Activated naive CD8-positive, alpha-beta T cell (primary cell): ENCODE data around the gene AXDND1.
"Not testable (repeated sequence)": the region's sequence is repeated elsewhere in the genome, so short reads cannot be mapped to it uniquely, and the experiment has no call there.

Experiments used
- H3K27ac Mint-ChIP-seq: one replicate; pipeline ENCODE4 v1.8.0; 2021; ENCODE audit warnings: mixed read lengths
- H3K27me3 Mint-ChIP-seq: one replicate; pipeline ENCODE4 v1.8.0; 2021; ENCODE audit warnings: mixed read lengths
- H3K36me3 Mint-ChIP-seq: one replicate; pipeline ENCODE4 v1.8.0; 2021; ENCODE audit warnings: mixed read lengths
- H3K4me1 Mint-ChIP-seq: one replicate; pipeline ENCODE4 v1.8.0; 2021; ENCODE audit warnings: low read depth, mixed read lengths
- H3K4me3 Mint-ChIP-seq: one replicate; pipeline ENCODE4 v1.8.0; 2021; ENCODE audit warnings: mild to moderate bottlenecking, mixed read lengths
- H3K9me3 Mint-ChIP-seq: one replicate; pipeline ENCODE4 v1.8.0; 2021; ENCODE audit warnings: low read depth, mixed read lengths

AXDND1 gene

DNA sequence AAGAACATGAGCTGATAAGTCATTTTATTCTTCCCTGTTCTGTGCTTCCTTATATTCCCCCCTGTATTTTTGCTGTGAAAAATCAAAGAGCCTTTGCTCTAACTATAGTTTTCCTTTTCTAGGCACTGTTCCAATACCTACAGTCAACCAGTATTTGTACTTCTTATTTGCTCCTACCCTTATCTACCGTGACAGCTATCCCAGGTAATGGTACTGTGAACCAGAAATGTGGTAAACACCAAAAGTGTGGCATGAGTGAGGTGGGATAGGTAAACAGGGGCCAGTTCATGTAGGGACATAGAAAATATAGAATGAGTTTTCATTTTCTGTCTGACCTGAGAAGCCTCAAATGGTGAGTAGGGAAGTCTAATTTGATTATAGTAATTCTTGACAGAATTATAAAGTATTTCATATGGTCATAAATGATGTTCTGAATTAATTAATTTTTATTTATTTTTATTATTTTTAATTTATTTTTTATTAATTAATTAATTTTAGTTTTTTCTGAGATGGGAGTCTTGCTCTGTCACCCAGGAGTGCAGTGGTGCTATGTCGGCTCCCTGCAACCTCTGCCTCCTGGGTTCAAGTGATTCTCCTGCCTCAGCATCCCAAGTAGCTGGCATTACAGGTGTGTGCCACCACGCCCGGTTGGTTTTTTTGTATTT is 22.9 kb upstream of the AXDND1 start:
- Mint-ChIP-seq H3K4me3 (no peak overlapping the region), H3K27me3 (no peaks in the 10 kb centered on the region), H3K36me3 (peaks cover 11% of the 10 kb centered on the region), H3K27ac (no peak overlapping the region), H3K4me1 (no peaks in the 10 kb centered on the region), H3K9me3 (no peaks in the 10 kb centered on the region)

DNA sequence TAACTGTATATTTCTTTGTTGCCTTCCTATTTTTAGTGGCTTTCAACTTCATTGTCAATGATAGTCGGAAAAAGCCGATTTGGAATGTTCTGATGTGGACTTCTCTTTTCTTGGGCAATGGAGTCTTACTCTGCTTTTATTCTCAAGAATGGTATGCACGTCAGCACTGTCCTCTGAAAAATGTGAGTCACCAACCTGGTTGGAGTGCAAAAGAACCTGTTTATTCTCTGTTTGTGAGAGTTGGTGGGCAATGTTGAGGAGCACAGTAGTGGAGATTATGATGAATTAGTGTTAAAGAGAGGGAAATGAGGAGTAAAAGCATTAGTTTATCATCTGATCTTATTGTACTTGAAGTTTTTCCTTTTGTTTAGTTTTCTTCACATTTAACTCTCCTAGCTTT is 14.5 kb upstream of the AXDND1 start:
- Mint-ChIP-seq H3K27ac (peak overlapping the region; percentile 5), H3K36me3 (peaks cover 3% of the 10 kb centered on the region), H3K4me3 (no peak overlapping the region), H3K27me3 (no peaks in the 10 kb centered on the region), H3K4me1 (no peaks in the 10 kb centered on the region), H3K9me3 (no peaks in the 10 kb centered on the region)

DNA sequence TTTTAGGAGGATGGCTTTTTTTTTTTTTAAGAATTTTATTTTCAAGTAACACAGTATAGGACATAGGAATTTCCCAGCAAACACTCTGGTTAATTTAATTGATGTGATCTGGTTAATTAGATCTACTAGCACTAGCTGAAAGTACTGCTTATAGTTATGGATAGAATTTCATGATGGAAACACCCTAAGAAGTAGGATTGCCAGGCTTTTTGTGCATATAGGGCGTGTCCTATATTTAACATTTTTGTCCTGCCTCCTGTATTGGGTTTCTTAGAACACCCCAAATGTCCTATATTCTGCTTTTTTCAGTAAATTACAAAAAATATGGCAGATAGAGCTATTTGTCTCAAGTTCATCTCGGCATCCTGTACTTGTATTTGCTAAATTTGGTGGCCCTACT is 13.5 kb upstream of the AXDND1 start:
- H3K27ac Mint-ChIP-seq: no peak overlapping the region
- H3K27me3 Mint-ChIP-seq: no peaks in the 10 kb centered on the region
- H3K36me3 Mint-ChIP-seq: peaks cover 3% of the 10 kb centered on the region
- H3K9me3 Mint-ChIP-seq: no peaks in the 10 kb centered on the region
- H3K4me1 Mint-ChIP-seq: no peaks in the 10 kb centered on the region
- H3K4me3 Mint-ChIP-seq: no peak overlapping the region

DNA sequence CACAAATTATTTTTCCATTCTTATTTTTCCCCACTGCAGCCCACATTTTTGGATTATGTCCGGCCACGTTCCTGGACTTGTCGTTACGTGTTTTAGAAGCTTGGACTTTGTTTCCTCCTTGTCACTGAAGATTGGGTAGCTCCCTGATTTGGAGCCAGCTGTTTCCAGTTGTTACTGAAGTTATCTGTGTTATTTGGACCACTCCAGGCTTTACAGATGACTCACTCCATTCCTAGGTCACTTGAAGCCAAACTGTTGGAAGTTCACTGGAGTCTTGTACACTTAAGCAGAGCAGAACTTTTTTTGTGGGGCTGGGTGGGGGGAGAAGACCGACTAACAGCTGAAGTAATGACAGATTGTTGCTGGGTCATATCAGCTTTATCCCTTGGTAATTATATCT is 12.2 kb upstream of the AXDND1 start:
- Mint-ChIP-seq H3K27me3 (no peaks in the 10 kb centered on the region), H3K36me3 (peaks cover 3% of the 10 kb centered on the region)

DNA sequence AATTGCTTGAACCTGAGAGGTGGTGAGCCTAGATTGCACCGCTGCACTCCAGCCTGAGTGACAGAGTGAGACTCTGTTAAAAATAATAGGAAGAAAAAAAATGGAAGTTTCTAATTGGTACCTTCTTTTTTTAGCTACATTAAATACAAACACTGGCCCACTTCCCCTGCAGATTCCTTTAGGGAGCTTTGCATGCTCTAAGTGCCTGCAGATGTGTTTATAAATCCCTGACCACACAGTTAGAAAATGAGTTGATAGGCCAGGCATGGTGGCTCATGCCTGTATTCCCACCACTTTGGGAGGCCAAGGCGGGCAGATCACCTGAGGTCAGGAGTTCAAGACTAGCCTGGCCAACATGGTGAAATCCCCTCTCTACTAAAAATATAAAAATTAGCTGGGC is 4.1 kb upstream of the AXDND1 start:
- not testable (repeated sequence) for H3K4me1 Mint-ChIP-seq, H3K9me3 Mint-ChIP-seq, H3K27me3 Mint-ChIP-seq, H3K36me3 Mint-ChIP-seq, H3K4me3 Mint-ChIP-seq, H3K27ac Mint-ChIP-seq

More for the DNA sequence above, 12.2 kb upstream of the AXDND1 start:
- H3K9me3 Mint-ChIP-seq: no peaks in the 10 kb centered on the region
- H3K27ac Mint-ChIP-seq: peak overlapping the region; percentile 43
- H3K4me3 Mint-ChIP-seq: no peak overlapping the region
- no peaks in the 10 kb centered on the region for H3K4me1 Mint-ChIP-seq

DNA sequence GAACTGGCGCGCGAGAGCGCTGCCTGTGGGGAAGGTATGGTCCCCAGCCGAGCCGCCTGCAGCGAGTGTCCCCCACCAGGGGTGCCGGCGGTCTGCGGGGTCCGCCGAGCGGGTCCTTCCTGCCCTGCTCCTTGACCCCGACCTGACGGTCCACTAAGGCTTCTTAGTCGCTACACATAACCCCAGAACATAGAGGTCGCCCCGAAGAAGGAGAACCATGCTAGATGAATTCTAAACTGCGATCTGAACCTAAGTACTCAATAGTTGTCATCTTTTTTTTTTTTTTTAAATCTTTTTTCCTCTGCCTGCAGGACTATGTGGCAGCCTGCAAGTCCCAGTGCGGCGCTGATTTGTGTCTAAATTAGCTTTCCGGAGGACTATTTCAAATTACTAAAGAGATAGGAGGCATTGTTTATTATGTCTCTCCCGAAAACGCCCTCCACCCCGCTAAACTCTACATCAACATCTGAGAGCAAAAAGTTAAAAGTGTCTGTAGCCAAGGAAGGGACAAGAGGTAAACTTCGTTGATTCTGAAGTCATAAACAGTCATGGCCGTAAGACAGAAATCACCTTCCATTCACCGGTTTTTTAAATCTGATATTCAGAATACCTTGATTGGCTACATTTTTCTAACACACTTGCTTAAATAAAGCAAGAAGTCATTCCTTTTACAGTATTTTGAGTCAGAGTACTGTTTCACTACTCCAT is 476 bp downstream of the AXDND1 start:
- no peaks in the 10 kb centered on the region for H3K9me3 Mint-ChIP-seq
- H3K4me1 Mint-ChIP-seq: peaks cover 6% of the 10 kb centered on the region
- no peaks in the 10 kb centered on the region for H3K27me3 Mint-ChIP-seq
- peak overlapping the region; percentile 98 for H3K4me3 Mint-ChIP-seq
- no peaks in the 10 kb centered on the region for H3K36me3 Mint-ChIP-seq
- peak overlapping the region; percentile 99 for H3K27ac Mint-ChIP-seq

DNA sequence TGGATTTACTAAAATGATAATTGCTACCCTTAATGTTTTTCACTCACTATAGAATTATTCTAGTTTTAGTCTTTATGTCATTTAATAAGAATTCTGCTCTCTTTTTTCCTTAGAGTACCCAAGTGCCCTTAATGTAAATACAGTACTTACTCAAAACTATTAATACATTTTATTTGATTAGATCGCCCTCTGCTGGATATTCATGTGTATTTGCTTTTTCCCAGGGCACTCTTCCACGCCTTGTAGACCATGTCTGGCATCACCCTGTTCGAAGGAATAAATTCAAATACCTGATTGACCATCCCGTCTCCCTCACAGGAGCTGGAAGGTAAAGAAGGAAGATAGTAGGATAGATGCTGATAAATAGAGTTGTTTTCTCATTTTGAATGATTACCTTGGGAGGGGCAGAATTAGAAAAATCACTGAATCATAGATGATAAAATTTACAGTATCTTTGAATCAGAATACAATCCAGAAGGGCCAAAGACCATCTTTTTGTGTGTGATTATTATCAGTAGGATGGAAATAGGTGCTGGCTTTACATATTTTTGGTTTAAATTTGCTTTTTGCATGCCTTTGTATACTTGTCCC is 4.1 kb downstream of the AXDND1 start:
- Mint-ChIP-seq H3K4me3 (no peak overlapping the region), H3K27me3 (peaks cover 1% of the 10 kb centered on the region), H3K36me3 (no peaks in the 10 kb centered on the region), H3K9me3 (no peaks in the 10 kb centered on the region), H3K27ac (no peak overlapping the region), H3K4me1 (peaks cover 6% of the 10 kb centered on the region)

DNA sequence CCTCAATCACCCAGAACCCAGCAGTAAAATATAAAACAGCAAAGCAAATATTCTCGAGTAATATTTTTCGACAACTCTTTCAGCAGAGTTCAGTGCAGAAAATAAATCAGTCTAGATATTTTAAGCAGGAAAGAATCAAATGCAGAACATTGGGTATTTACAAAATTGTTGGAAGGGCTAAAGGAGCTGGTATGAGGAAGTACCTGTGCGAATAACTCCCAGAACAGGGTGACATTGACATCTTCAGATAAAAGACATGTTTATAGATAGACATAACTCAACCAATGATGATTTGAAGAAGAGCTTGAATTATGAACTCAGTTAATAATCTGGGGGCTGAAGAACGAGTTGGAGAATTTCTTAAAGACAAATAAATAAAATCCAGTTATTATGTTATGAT is 6.4 kb downstream of the AXDND1 start:
- no peaks in the 10 kb centered on the region for H3K4me1 Mint-ChIP-seq
- no peaks in the 10 kb centered on the region for H3K36me3 Mint-ChIP-seq
- H3K4me3 Mint-ChIP-seq: no peak overlapping the region
- peaks cover 1% of the 10 kb centered on the region for H3K27me3 Mint-ChIP-seq
- no peaks in the 10 kb centered on the region for H3K9me3 Mint-ChIP-seq
- no peak overlapping the region for H3K27ac Mint-ChIP-seq

DNA sequence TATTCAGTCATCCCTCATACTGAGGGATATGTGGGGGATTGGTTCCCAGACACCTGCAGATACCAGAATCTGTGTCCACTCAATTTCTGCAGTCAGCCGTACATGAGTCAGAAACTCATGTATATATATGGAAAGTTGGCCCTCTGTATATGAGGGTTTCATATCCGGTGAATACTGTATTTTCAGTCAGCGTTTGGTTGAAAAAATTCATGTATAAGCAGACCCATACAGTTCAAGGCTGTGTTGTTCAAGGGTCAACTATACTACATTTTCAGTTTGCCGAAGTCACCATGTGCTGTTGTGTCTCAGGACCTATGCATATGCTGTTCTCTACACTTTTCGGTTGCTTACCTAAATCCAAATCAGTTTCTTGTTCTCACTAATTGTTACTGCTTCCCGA is 10.5 kb downstream of the AXDND1 start:
- Mint-ChIP-seq H3K36me3 (no peaks in the 10 kb centered on the region), H3K4me1 (no peaks in the 10 kb centered on the region), H3K4me3 (no peak overlapping the region), H3K27ac (no peak overlapping the region), H3K9me3 (no peaks in the 10 kb centered on the region), H3K27me3 (peaks cover 1% of the 10 kb centered on the region)

DNA sequence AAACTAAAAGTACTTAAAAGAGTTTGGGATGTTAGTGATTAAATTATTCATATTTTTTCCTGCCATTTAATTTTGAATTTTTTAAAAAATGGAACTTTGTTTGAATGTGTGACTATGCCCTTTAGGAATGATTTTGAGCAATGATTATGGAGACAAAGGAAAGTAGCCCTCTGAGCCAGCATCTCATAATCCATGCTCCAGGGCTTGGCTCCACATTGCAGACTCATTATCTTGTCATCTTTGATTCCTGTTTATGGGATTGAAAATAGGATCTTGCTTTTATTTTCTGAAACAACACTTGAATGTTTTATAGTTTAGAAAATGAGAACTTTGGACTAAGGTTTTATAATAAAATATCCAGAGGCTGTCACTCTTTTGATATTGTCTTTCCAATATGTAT is 14.5 kb downstream of the AXDND1 start:
- no peak overlapping the region for H3K27ac Mint-ChIP-seq
- H3K9me3 Mint-ChIP-seq: no peaks in the 10 kb centered on the region
- H3K4me3 Mint-ChIP-seq: no peak overlapping the region
- H3K27me3 Mint-ChIP-seq: no peaks in the 10 kb centered on the region
- H3K4me1 Mint-ChIP-seq: no peaks in the 10 kb centered on the region
- H3K36me3 Mint-ChIP-seq: no peaks in the 10 kb centered on the region

DNA sequence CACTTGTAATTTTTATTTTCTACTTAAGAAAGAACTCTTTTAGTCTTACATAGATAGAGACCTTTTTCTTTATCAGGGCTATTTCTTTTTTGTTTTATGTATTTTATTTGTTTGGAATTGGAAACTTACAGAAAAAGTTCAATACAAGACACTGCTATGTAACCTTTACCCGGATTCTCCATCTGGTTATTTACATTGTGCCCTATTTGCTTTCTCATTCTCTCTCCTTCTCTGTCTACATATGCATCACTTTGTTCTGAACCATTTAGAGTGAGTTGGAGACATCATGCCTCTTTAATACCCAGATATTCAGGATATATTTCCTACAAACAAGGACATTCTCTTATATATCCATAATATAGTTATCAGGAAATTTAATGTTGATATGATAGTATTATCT is 18.3 kb downstream of the AXDND1 start:
- H3K4me1 Mint-ChIP-seq: no peaks in the 10 kb centered on the region
- no peak overlapping the region for H3K27ac Mint-ChIP-seq
- no peak overlapping the region for H3K4me3 Mint-ChIP-seq
- no peaks in the 10 kb centered on the region for H3K27me3 Mint-ChIP-seq
- no peaks in the 10 kb centered on the region for H3K36me3 Mint-ChIP-seq
- no peaks in the 10 kb centered on the region for H3K9me3 Mint-ChIP-seq

DNA sequence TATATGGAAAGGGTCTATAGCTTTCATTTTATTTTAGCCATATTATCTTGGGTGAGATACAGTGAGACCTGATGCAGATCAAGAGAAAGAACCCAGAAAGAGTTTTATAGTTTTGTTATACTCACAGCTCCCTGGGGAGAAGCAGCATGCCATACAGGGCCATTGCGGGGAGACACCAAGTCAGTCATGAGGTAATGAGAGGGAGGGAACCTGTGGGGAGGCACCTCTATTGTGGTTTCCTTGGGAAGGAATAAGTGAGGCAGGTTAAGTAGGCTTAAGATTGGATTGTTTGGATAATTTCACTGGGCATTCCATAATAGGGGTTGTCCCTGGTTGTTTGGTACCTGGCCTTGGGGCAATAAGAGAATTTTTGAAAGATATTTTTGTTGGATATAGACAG is 19.7 kb downstream of the AXDND1 start:
- Mint-ChIP-seq H3K27ac (no peak overlapping the region), H3K36me3 (no peaks in the 10 kb centered on the region), H3K27me3 (no peaks in the 10 kb centered on the region), H3K4me3 (no peak overlapping the region), H3K4me1 (no peaks in the 10 kb centered on the region), H3K9me3 (no peaks in the 10 kb centered on the region)

DNA sequence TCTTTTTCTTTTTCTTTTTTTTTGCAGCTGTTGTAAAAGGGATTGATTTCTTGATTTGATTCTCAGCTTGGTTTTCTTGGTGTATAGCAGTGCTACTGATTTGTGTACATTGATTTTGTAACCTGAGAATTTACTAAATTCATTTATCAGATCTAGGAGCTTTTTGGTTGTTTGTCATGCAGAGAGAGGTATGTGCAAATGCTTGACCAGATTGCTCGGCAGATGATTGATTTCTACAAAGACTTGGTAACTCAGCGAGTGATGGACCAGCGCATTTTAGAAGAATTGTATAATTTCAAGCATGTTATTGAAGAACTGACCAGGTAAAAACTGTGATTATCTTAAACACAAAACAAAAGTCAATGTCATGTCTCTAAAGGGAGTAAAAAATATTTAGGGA is 27.9 kb downstream of the AXDND1 start:
- peaks cover 15% of the 10 kb centered on the region for H3K9me3 Mint-ChIP-seq
- no peaks in the 10 kb centered on the region for H3K4me1 Mint-ChIP-seq
- no peak overlapping the region for H3K4me3 Mint-ChIP-seq
- no peak overlapping the region for H3K27ac Mint-ChIP-seq
- peaks cover 15% of the 10 kb centered on the region for H3K36me3 Mint-ChIP-seq
- H3K27me3 Mint-ChIP-seq: peaks cover 6% of the 10 kb centered on the region

DNA sequence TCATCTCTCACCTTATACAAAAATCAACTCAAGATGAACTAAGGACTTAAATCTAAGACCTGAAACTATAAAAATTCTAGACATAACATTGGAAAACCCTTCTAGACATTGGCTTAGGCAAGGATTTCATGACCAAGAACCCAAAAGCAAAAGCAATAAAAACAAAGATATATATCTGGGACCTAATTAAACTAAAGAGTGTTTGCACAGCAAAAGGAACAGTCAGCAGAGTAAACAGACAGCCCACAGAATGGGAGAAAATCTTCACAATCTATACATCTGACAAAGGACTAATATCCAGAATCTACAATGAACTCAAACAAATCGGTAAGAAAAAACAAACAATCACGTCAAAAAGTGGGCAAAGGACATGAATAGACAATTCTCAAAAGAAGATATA is 33.6 kb downstream of the AXDND1 start:
- H3K36me3 Mint-ChIP-seq, H3K4me3 Mint-ChIP-seq, H3K4me1 Mint-ChIP-seq, H3K27ac Mint-ChIP-seq, H3K27me3 Mint-ChIP-seq, H3K9me3 Mint-ChIP-seq: not testable (repeated sequence)

DNA sequence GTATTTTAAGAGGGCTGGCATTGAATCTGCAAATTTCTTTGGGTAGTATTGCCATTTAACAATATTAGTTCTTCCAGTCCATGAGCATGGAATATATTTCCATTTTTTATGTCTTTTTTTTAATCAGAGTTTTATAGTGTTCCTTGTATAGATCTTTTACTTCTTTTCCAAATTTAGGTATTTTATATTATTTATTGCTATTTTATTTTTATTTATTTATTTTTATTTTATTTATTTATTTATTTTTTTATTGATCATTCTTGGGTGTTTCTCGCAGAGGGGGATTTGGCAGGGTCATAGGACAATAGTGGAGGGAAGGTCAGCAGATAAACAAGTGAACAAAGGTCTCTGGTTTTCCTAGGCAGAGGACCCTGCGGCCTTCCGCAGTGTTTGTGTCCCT is 52.0 kb downstream of the AXDND1 start:
- H3K27ac Mint-ChIP-seq, H3K36me3 Mint-ChIP-seq, H3K4me3 Mint-ChIP-seq, H3K4me1 Mint-ChIP-seq, H3K27me3 Mint-ChIP-seq, H3K9me3 Mint-ChIP-seq: not testable (repeated sequence)

DNA sequence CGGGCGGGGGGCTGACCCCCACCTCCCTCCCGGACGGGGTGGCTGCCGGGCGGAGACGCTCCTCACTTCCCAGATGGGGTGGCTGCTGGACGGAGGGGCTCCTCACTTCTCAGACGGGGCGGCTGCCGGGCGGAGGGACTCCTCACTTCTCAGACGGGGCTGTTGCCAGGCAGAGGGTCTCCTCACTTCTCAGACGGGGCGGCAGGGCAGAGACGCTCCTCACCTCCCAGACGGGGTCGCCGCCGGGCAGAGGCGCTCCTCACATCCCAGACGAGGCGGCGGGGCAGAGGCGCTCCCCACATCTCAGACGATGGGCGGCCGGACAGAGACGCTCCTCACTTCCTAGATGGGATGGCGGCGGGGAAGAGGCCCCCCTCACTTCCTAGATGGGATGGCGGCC is 52.9 kb downstream of the AXDND1 start:
- not testable (repeated sequence) for H3K36me3 Mint-ChIP-seq

More for the DNA sequence above, 52.9 kb downstream of the AXDND1 start:
- not testable (repeated sequence) for H3K27ac Mint-ChIP-seq, H3K9me3 Mint-ChIP-seq, H3K4me3 Mint-ChIP-seq, H3K4me1 Mint-ChIP-seq, H3K27me3 Mint-ChIP-seq
